Adrenal gland (tissue), 12 donors: ENCODE data around the gene FBXL15. TPM values are rescaled to one million over a fixed set of nuclear protein-coding genes. Genes with fewer than 3 reads are reported as not detected.

Experiments used
- DNase-seq, 7 donors: peaks; one replicate each; pipeline ENCODE4 v3.0.0-alpha.2; 2019 to 2020
- H3K27ac ChIP-seq, 5 donors: fragments of 200-600 bp; sonication (generic) in 4 of 5; 1 replicate in 3 of 5; 2 replicates in 2 of 5; pipeline versions ENCODE4 v1.5.1 to v1.8.0; 2016 to 2020; ENCODE audit warnings: mild to moderate bottlenecking in 1 of 5
- H3K27me3 ChIP-seq: fragments of 200-600 bp; 2 replicates; pipeline ENCODE4 v1.8.0; 2021
- H3K36me3 ChIP-seq, 2 donors: fragments of 200-600 bp; replicated peaks in 1 of 2; 1 replicate in 1 of 2; 2 replicates in 1 of 2; pipeline versions ENCODE4 v1.5.1 to v1.8.0; 2018 to 2022
- H3K4me1 ChIP-seq, 2 donors: fragments of 200-600 bp; replicated peaks in 1 of 2; 1 replicate in 1 of 2; 2 replicates in 1 of 2; pipeline versions ENCODE4 v1.5.1 to v1.8.0; 2018 to 2021
- H3K4me3 ChIP-seq, 4 donors: fragments of 200-600 bp; sonication (generic) in 3 of 4; one replicate each; pipeline ENCODE4 v1.5.1; 2016 to 2018
- H3K9me3 ChIP-seq, 3 donors: fragments of 200-600 bp; sonication (generic) in 1 of 3; replicated peaks in 1 of 3; 1 replicate in 2 of 3; 2 replicates in 1 of 3; pipeline versions ENCODE4 v1.5.1 to v1.8.0; 2016 to 2021
- POLR2A ChIP-seq, 2 donors: fragments of 450-650 bp; IDR thresholded peaks; one replicate each; pipeline ENCODE4 v1.6.1; 2017; ENCODE audit warnings: antibody characterized with exemption in 2 of 2, mild to moderate bottlenecking in 2 of 2, moderate library complexity in 1 of 2
- WGBS, 4 donors: extraction: QIAGEN DNeasy Blood & Tissue Kit in 2 of 4; methylation state at CpG; one replicate each; pipeline versions ENCODE4 v1.1.5 to v1.1.7; 2013 to 2017; 5-methylcytosine and 5-hydroxymethylcytosine counted together
- intact Hi-C, 2 donors: fragments of 100-400 bp; cut with DNase I; formaldehyde crosslinking; loops; one replicate each; pipeline versions ENCODE4 v1.14.1 to v1.15.0; 2022 to 2023
- polyA plus RNA-seq, 3 donors: library from polyadenylated mRNA; stranded (reverse); fragments of 200-250 nt in 2 of 3; fragments of 350-450 nt in 1 of 3; fragmentation: Illumina TruSeq in 1 of 3; extraction: RNeasy Lipid Tissue Mini Kit (QIAGEN cat#74804) in 1 of 3; gene quantifications; one replicate each; pipeline ENCODE4 v1.2.3, GENCODE V29; 2013 to 2014
- total RNA-seq, 9 donors: library from RNA; depleted of rRNA in 4 of 9; stranded (reverse); fragments of >200 nt in 4 of 9; fragments of 120-200 nt in 1 of 9; fragmentation: NEBNext Ultra II Directional in 1 of 9; extraction: Animal tissue kit (Norgen Biotek cat#: 25700) in 1 of 9; gene quantifications; one replicate each; pipeline versions ENCODE4 v1.1.0 to v1.2.4, GENCODE V29; 2013 to 2023
- TF ChIP-seq, protein P1 (sequence below), 6 experiments: fragments of 450-650 bp in 4 of 6; fragments of 200-600 bp in 2 of 6; sonication (generic) in 1 of 6; IDR thresholded peaks; 1 replicate in 5 of 6; 2 replicates in 1 of 6; pipeline versions ENCODE4 v1.5.1 to v1.8.0; 2016 to 2021; ENCODE audit warnings: antibody characterized with exemption in 6 of 6, mild to moderate bottlenecking in 2 of 6, moderate library complexity in 1 of 6
- donor health status: healthy with polysubstance abuse.
- donor health status: Bipolar disorder and iron deficiency.
- donor health status: DM: yes; HTN: yes; CAD: no.
- donor health status: DM: no; HTN: no; CAD: no.
- donor health status: DM: no; HTN: no; CAD: no.
- donor health status: DM: yes; HTN: yes; CAD: no.

Gene FBXL15
- total and polyA plus RNA-seq, 12 donors: 2.1 to 61.9 (median 28.7) TPM

GRCh38 chr10:102432162-102432950, 11.7 kb downstream of the FBXL15 start, which contains the start of gene CUEDC2:
Gene CUEDC2, minus strand, starts transcription at chr10:102432574. Its CDS starts 7,386 bp downstream, at chr10:102425188.
- no peaks in the 10 kb centered on the region for H3K9me3 ChIP-seq
- WGBS, 4 donors: 0 to 1% (median 0%) methylated on average over 13 to 52 of the region's 52 CpGs
- peak within 1 kb of the TSS in 4 of 5 donors; percentile 9 to 81 (median 71) for H3K27ac ChIP-seq
- DNase-seq: peak; percentile 96 to 98 (median 97)
- peak in 1 of 2 donors; percentile 39 for TF ChIP-seq POLR2A (IDR thresholded peaks at IDR 0.05)
- TF ChIP-seq, protein P1, sequence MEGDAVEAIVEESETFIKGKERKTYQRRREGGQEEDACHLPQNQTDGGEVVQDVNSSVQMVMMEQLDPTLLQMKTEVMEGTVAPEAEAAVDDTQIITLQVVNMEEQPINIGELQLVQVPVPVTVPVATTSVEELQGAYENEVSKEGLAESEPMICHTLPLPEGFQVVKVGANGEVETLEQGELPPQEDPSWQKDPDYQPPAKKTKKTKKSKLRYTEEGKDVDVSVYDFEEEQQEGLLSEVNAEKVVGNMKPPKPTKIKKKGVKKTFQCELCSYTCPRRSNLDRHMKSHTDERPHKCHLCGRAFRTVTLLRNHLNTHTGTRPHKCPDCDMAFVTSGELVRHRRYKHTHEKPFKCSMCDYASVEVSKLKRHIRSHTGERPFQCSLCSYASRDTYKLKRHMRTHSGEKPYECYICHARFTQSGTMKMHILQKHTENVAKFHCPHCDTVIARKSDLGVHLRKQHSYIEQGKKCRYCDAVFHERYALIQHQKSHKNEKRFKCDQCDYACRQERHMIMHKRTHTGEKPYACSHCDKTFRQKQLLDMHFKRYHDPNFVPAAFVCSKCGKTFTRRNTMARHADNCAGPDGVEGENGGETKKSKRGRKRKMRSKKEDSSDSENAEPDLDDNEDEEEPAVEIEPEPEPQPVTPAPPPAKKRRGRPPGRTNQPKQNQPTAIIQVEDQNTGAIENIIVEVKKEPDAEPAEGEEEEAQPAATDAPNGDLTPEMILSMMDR (IDR thresholded peaks at IDR 0.05): no peak
- H3K4me3 ChIP-seq: peak within 1 kb of the TSS; percentile 57 to 83 (median 70)
- H3K27me3 ChIP-seq: no peaks in the 10 kb centered on the region
- intact Hi-C loops: no loop called here
- H3K4me1 ChIP-seq: peaks cover 8 to 14% of the 10 kb centered on the region in 2 donors
- H3K36me3 ChIP-seq: no peaks in the 10 kb centered on the region

DNA sequence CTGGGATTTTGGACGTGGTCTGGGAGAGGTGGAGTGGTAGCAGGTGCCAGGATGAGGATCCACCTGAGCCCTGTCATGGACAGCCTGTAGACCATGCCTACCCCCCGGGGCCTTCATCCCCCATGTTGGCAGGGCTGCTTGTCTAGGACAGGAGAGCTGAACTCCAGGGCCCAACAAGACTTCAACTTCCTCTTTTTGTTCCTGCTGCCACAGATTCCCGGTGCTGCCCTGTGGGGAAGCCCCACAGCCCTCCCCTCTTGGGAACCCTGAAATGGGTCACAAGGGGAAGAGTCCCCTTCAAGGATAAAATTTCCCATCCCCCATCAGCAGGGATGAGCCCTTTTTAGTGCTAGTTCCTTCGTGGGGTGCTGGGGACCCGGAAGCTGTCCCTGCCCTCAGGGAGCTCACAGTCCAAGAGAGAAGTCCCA, 13.0 kb downstream of the FBXL15 start:
- Histone ChIP-seq H3K4me1 (peaks cover 8 to 12% of the 10 kb centered on the region in 2 donors), H3K4me3 (no peak overlapping the region), H3K27ac (peak overlapping the region in 3 of 5 donors; percentile 9 to 17 (median 12)), H3K27me3 (no peaks in the 10 kb centered on the region), H3K9me3 (no peaks in the 10 kb centered on the region), H3K36me3 (no peaks in the 10 kb centered on the region)
- intact Hi-C loops: no loop called here
- TF ChIP-seq, protein P1 (IDR thresholded peaks at IDR 0.05): no peak
- no peak for TF ChIP-seq POLR2A (IDR thresholded peaks at IDR 0.05)
- 46 to 81% (median 65%) methylated on average over 4 to 5 of the region's 5 CpGs for WGBS, 4 donors
- peak in 2 of 7 donors; percentile 21 to 51 for DNase-seq

GRCh38 chr10:102434394-102435132, 13.9 kb downstream of the FBXL15 start:
- peak overlapping the region in 1 of 5 donors; percentile 74 for H3K27ac ChIP-seq
- no peaks in the 10 kb centered on the region for H3K36me3 ChIP-seq
- H3K4me3 ChIP-seq: no peak overlapping the region
- TF ChIP-seq, protein P1 (IDR thresholded peaks at IDR 0.05): no peak
- TF ChIP-seq POLR2A (IDR thresholded peaks at IDR 0.05): no peak
- H3K9me3 ChIP-seq: no peaks in the 10 kb centered on the region
- no peaks in the 10 kb centered on the region for H3K27me3 ChIP-seq
- peak in 1 of 7 donors; percentile 44 for DNase-seq
- H3K4me1 ChIP-seq: peaks cover 8 to 12% of the 10 kb centered on the region in 2 donors
- intact Hi-C loops: no loop called here
- 27 to 38% (median 34%) methylated on average over 7 to 9 of the region's 9 CpGs for WGBS, 4 donors

DNA sequence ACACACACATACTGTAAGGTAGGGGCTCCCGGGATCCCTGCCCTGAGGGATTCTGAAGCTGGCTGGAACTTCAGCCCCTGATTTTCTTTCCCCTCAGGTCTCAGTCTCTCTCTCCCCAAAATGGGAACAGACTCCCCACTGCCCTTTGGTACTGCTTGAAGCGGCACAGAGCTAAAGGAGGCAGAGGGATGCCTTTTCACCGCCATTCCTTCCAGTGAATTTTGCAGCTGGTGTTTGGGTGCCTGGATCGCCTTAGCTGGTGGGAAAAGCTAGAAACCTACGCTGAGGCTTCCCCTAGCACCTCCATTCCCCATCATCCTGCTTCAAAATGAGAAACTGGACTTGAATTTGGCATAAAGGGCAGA, 14.5 kb downstream of the FBXL15 start:
- H3K9me3 ChIP-seq: no peaks in the 10 kb centered on the region
- H3K36me3 ChIP-seq: no peaks in the 10 kb centered on the region
- no peak for DNase-seq
- no peaks in the 10 kb centered on the region for H3K27me3 ChIP-seq
- H3K27ac ChIP-seq: peak overlapping the region in 1 of 5 donors; percentile 74
- intact Hi-C loops: no loop called here
- TF ChIP-seq, protein P1 (IDR thresholded peaks at IDR 0.05): no peak
- no peak for TF ChIP-seq POLR2A (IDR thresholded peaks at IDR 0.05)
- WGBS, 4 donors: 53 to 65% (median 57%) methylated on average over 4 to 5 of the region's 5 CpGs
- peaks cover 8 to 12% of the 10 kb centered on the region in 2 donors for H3K4me1 ChIP-seq
- H3K4me3 ChIP-seq: peak overlapping the region in 1 of 4 donors; percentile 33
